ENCODE data around the gene CRLF1. TPM values are rescaled to one million over a fixed set of nuclear protein-coding genes. Genes with fewer than 3 reads are reported as not detected.

The CRLF1 gene
- polyA plus RNA-seq, 3 donors: 4.5 to 4.8 (median 4.7) TPM

DNA sequence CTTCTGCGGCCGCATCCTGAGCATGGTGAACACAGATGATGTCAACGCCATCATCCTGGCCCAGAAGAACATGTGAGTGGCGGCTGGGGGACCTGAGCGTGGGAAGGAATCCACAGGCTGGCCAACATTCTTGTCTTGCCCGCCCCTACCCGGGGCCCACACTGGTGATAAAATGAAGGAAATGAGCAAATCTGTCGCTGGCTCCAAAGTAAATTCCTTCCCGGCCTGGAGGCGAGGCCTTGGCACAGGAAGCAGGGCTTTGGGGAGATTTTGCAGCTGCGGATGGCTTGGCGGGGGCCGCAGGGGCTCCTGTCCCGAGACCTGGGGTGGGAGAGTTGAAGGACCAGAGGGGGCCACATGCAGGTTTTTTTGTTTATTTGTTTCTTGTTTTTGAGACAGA is 44.5 kb downstream of the CRLF1 start:
- DNase-seq: no peak

DNA sequence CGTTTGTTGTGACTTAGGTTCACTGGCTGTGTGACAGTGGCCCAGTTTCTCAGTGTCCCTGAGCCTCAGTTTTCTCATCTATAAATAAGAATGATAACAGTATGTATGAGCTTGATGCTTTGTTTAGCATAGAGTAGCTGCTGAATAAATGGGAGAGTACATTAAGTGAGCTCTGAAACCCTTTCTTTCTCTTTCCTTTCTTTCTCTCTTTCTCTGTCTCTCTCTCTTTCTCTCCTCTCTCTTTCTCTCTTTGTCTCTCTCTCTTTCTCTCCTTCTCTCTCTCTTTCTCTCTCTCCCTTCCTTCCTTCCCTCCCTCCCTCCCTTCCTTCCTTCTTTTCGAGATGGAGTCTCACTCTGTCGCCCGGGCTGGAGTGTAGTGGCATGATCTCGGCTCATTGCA is 46.9 kb downstream of the CRLF1 start:
- DNase-seq: no peak

DNA sequence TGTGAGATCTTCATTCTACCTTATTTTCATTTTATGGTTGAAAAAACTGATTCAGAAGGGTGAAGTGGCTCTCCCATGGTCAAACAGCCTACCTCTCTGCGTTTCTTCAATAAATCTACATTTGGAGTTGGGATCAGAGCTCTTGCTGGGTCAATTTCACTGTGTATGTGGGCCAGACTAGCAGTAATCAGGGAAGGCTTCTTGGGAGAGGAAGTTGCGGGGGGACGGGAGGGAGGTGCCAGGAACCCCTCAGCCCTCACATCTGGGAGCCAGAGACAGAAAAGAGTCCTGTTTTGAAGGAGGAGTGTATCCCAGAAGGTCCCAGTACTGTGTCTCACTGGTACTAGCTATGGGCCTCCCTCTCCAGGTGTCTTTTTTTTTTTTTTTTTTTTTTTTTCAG is 48.0 kb downstream of the CRLF1 start:
- DNase-seq: no peak

DNA sequence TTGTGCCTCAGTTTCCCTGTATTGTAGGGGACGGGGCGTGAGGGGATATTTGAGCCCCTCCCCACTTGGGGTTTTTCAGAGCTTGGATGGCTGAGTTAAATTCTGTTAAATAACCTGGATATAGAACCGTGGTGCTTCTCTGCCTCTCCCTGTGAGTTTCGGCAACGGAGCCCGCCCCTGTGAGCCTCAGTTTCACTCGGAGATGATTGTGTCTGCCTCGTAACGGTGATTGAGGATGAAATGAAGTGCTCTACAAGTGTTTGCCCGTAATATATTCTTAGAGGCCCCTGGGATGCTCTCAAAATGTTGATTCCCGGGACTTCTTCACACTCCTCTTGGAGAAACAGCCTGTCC is 48.4 kb downstream of the CRLF1 start:
- no peak for DNase-seq

- DNase-seq: peak; percentile 95
These were observed 49.0 kb downstream of the CRLF1 start, which contains the start of gene KXD1 for GRCh38 chr19:18557411-18558201. Gene KXD1, plus strand, starts transcription at chr19:18557870. Its CDS starts 4,187 bp downstream, at chr19:18562057.

GRCh38 chr19:18551631-18552030 is 55.0 kb downstream of the CRLF1 start:
- no peak for DNase-seq

DNA sequence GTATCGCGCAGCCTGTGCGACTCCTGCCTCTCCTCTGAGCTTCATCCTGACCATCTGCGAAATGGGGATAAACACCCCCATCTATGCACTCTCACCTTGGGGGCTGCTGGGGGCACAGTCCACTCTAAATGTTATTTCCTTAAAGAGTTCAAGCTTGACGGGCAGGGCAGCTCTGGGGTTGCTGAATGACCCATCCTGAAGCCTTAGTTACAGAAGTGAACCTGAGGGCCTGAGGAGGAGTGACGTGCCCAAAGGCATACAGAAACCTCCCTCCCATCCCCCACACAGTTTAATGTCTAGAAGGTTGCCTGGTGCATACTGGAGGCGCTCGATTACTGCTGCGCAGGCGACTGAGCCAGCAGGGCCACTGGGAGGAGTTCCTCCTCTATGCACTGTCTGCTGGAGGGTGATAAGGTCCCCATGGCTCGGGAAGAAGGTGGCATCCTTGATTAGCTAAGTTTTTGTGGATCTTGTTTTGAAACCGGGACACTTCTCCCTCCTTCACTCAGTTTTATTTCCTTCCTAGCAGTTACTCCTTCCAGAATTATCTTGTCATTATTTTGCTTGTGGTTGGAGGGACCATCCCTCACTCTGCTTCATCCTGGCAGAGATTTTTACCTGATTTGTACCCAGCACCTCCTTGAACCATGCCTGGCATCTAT is 62.7 kb downstream of the CRLF1 start:
- DNase-seq: no peak

Other genes with a start within 250 kb of the CRLF1 start
- gene GDF15, start 220.6 kb downstream of the CRLF1 start, polyA plus RNA-seq (ENCODE audit: insufficient read length in 3 of 3): 1 to 10 TPM; 4.5 to 6.9 (median 6.0) TPM
- 1 to 10 TPM in 1 of 3 donors, under 1 TPM in 2; 0.87 to 1.2 (median 0.98) TPM for gene LRRC25, start 209.2 kb downstream of the CRLF1 start, polyA plus RNA-seq (ENCODE audit: insufficient read length in 3 of 3)
- 100 to 1,000 TPM in 2 of 3 donors, 10 to 100 TPM in 1; 99.9 to 117 (median 117) TPM for gene SSBP4, start 187.4 kb downstream of the CRLF1 start, polyA plus RNA-seq (ENCODE audit: insufficient read length in 3 of 3)
- 100 to 1,000 TPM; 115 to 147 (median 133) TPM for gene ISYNA1, start 168.7 kb downstream of the CRLF1 start, polyA plus RNA-seq (ENCODE audit: insufficient read length in 3 of 3)
- gene ELL, start 84.7 kb downstream of the CRLF1 start, polyA plus RNA-seq (ENCODE audit: insufficient read length in 3 of 3): 10 to 100 TPM in 2 of 3 donors, 1 to 10 TPM in 1; 9.9 to 12.2 (median 12.0) TPM
- gene FKBP8, start 63.2 kb downstream of the CRLF1 start, polyA plus RNA-seq (ENCODE audit: insufficient read length in 3 of 3): 100 to 1,000 TPM; 178 to 222 (median 219) TPM
- 10 to 100 TPM; 60.8 to 70.3 (median 67.5) TPM for gene KXD1, start 48.9 kb downstream of the CRLF1 start, polyA plus RNA-seq (ENCODE audit: insufficient read length in 3 of 3)
- gene UBA52, start 34.9 kb downstream of the CRLF1 start, polyA plus RNA-seq (ENCODE audit: insufficient read length in 3 of 3): 100 to 1,000 TPM; 738 to 924 (median 787) TPM
- 10 to 100 TPM; 33.3 to 51.5 (median 41.9) TPM for gene REX1BD, start 18.0 kb downstream of the CRLF1 start, polyA plus RNA-seq (ENCODE audit: insufficient read length in 3 of 3)
- 1 to 10 TPM; 1.8 to 3.5 (median 3.3) TPM for gene TMEM59L, start 6.1 kb upstream of the CRLF1 start, polyA plus RNA-seq (ENCODE audit: insufficient read length in 3 of 3)
- gene KLHL26, start 30.2 kb upstream of the CRLF1 start, polyA plus RNA-seq (ENCODE audit: insufficient read length in 3 of 3): 10 to 100 TPM in 1 of 3 donors, 1 to 10 TPM in 2; 7.6 to 11.0 (median 8.7) TPM
- gene CRTC1, start 76.9 kb upstream of the CRLF1 start, polyA plus RNA-seq (ENCODE audit: insufficient read length in 3 of 3): 10 to 100 TPM; 23.2 to 30.1 (median 23.7) TPM
- under 1 TPM; 0.10 to 0.56 (median 0.22) TPM for gene COMP, start 184.5 kb upstream of the CRLF1 start, polyA plus RNA-seq (ENCODE audit: insufficient read length in 3 of 3)
- gene UPF1, start 225.2 kb upstream of the CRLF1 start, polyA plus RNA-seq (ENCODE audit: insufficient read length in 3 of 3): 10 to 100 TPM; 54.6 to 66.1 (median 63.8) TPM